HG02759 (cell line): Measurements from ENCODE around the gene ROCK2.

Experiments
- ATAC-seq: cut with Tn5 transposase; IDR thresholded peaks from one replicate; pipeline ENCODE4 v1.9.1; 2021; ENCODE audit warnings: mild to moderate bottlenecking, moderate library complexity; ENCODE audit not compliant: unreplicated experiment

ROCK2 gene

GRCh38 chr2:11344342-11344955 lies at the start of gene ROCK2:
TSS of gene ROCK2 (minus strand) at chr2:11344636. CDS start at chr2:11344136, 500 bp downstream.
- ATAC-seq = peak; percentile 72

GRCh38 chr2:11393711-11394236 lies 49.3 kb upstream of the ROCK2 start:
- no peak for ATAC-seq

- ATAC-seq = no peak
These were observed 47.5 kb upstream of the ROCK2 start for GRCh38 chr2:11391942-11392266.

GRCh38 chr2:11390399-11390658 lies 45.9 kb upstream of the ROCK2 start:
- no peak for ATAC-seq

- ATAC-seq = no peak
These were observed 45.3 kb upstream of the ROCK2 start for GRCh38 chr2:11389551-11390398.

- no peak for ATAC-seq
These were observed 44.6 kb upstream of the ROCK2 start for GRCh38 chr2:11389052-11389420.

GRCh38 chr2:11388262-11389051 lies 44.0 kb upstream of the ROCK2 start:
- ATAC-seq = no peak

- no peak for ATAC-seq
These were observed 43.4 kb upstream of the ROCK2 start for GRCh38 chr2:11387843-11388242.

- no peak for ATAC-seq
These were observed 42.6 kb upstream of the ROCK2 start for GRCh38 chr2:11387100-11387390.

- no peak for ATAC-seq
These were observed 41.4 kb upstream of the ROCK2 start for GRCh38 chr2:11385847-11386246.

- ATAC-seq = no peak
These were observed 40.8 kb upstream of the ROCK2 start for GRCh38 chr2:11385216-11385615.

GRCh38 chr2:11379558-11379957 lies 35.1 kb upstream of the ROCK2 start:
- no peak for ATAC-seq

- peak; percentile 80 for ATAC-seq
These were observed 33.6 kb upstream of the ROCK2 start for GRCh38 chr2:11377928-11378545.

GRCh38 chr2:11376071-11376470 lies 31.6 kb upstream of the ROCK2 start:
- no peak for ATAC-seq

- no peak for ATAC-seq
These were observed 31.2 kb upstream of the ROCK2 start for GRCh38 chr2:11375689-11376027.

GRCh38 chr2:11375025-11375688 lies 30.7 kb upstream of the ROCK2 start:
- ATAC-seq = no peak

- no peak for ATAC-seq
These were observed 28.7 kb upstream of the ROCK2 start for GRCh38 chr2:11373096-11373495.

- ATAC-seq = no peak
These were observed 26.9 kb upstream of the ROCK2 start for GRCh38 chr2:11371092-11371937.

GRCh38 chr2:11370377-11371091 lies 26.1 kb upstream of the ROCK2 start:
- no peak for ATAC-seq
